T-helper 2 cell treated with Interferon-gamma antibody and Interleukin-4, amounts not matched to agents 5 μg/mL and 100 μg/mL, for 36 hours (primary cell): ENCODE results near the gene KCNAB3.
A peak's percentile ranks its signal among the peaks of the same experiment; 100 is the strongest.

Experiments
- DNase-seq: peaks from one replicate; pipeline ENCODE4 v3.0.0; 2021; ENCODE audit warnings: low spot score
- H3K27ac Mint-ChIP-seq: one replicate; pipeline ENCODE4 v1.8.0; 2021; ENCODE audit warnings: mild to moderate bottlenecking, mixed read lengths
- H3K27me3 Mint-ChIP-seq: one replicate; pipeline ENCODE4 v1.8.0; 2021; ENCODE audit warnings: low read depth, mixed read lengths
- H3K36me3 Mint-ChIP-seq: one replicate; pipeline ENCODE4 v1.8.0; 2021; ENCODE audit warnings: low read depth, mixed read lengths
- H3K4me1 Mint-ChIP-seq: one replicate; pipeline ENCODE4 v1.8.0; 2021; ENCODE audit warnings: low read depth, mixed read lengths
- H3K4me3 Mint-ChIP-seq: one replicate; pipeline ENCODE4 v1.8.0; 2022; ENCODE audit warnings: mild to moderate bottlenecking, moderate library complexity, mixed read lengths
- H3K9me3 Mint-ChIP-seq: one replicate; pipeline ENCODE4 v1.8.0; 2021; ENCODE audit warnings: mixed read lengths

Gene KCNAB3

GRCh38 chr17:7951143-7951792, 21.6 kb upstream of the KCNAB3 start:
- Mint-ChIP-seq H3K27me3 (no peaks in the 10 kb centered on the region), H3K4me1 (peaks cover 29% of the 10 kb centered on the region), H3K9me3 (no peaks in the 10 kb centered on the region), H3K4me3 (peak overlapping the region; percentile 61), H3K27ac (peak overlapping the region; percentile 95), H3K36me3 (peaks cover 41% of the 10 kb centered on the region)
- peak; percentile 42 for DNase-seq

- Mint-ChIP-seq H3K4me1 (peaks cover 29% of the 10 kb centered on the region), H3K27ac (peak overlapping the region; percentile 60), H3K27me3 (no peaks in the 10 kb centered on the region), H3K36me3 (peaks cover 45% of the 10 kb centered on the region), H3K4me3 (no peak overlapping the region), H3K9me3 (no peaks in the 10 kb centered on the region)
- DNase-seq, result no peak
These were observed 20.9 kb upstream of the KCNAB3 start for GRCh38 chr17:7950578-7950977.

- Mint-ChIP-seq H3K4me1 (peaks cover 19% of the 10 kb centered on the region), H3K27me3 (no peaks in the 10 kb centered on the region), H3K27ac (no peak overlapping the region), H3K36me3 (peaks cover 69% of the 10 kb centered on the region), H3K9me3 (no peaks in the 10 kb centered on the region), H3K4me3 (no peak overlapping the region)
- DNase-seq, result no peak
These were observed 18.0 kb upstream of the KCNAB3 start for GRCh38 chr17:7947651-7948050.

- Mint-ChIP-seq H3K36me3 (peaks cover 71% of the 10 kb centered on the region), H3K27ac (peak overlapping the region; percentile 8), H3K4me3 (no peak overlapping the region), H3K27me3 (no peaks in the 10 kb centered on the region), H3K4me1 (peaks cover 12% of the 10 kb centered on the region), H3K9me3 (no peaks in the 10 kb centered on the region)
- no peak for DNase-seq
These were observed 16.8 kb upstream of the KCNAB3 start for GRCh38 chr17:7946441-7946840.

GRCh38 chr17:7945651-7946050, 16.0 kb upstream of the KCNAB3 start:
- Mint-ChIP-seq H3K36me3 (peaks cover 72% of the 10 kb centered on the region), H3K4me3 (no peak overlapping the region), H3K27me3 (no peaks in the 10 kb centered on the region), H3K27ac (no peak overlapping the region), H3K4me1 (peaks cover 8% of the 10 kb centered on the region), H3K9me3 (no peaks in the 10 kb centered on the region)
- no peak for DNase-seq

- no peak for DNase-seq
- Mint-ChIP-seq H3K36me3 (peaks cover 70% of the 10 kb centered on the region), H3K9me3 (no peaks in the 10 kb centered on the region), H3K27me3 (no peaks in the 10 kb centered on the region), H3K27ac (no peak overlapping the region), H3K4me3 (no peak overlapping the region), H3K4me1 (peaks cover 1% of the 10 kb centered on the region)
These were observed 14.7 kb upstream of the KCNAB3 start for GRCh38 chr17:7944326-7944725.

GRCh38 chr17:7943291-7943690, 13.6 kb upstream of the KCNAB3 start:
- Mint-ChIP-seq H3K4me3 (no peak overlapping the region), H3K27ac (no peak overlapping the region), H3K36me3 (peaks cover 63% of the 10 kb centered on the region), H3K4me1 (no peaks in the 10 kb centered on the region), H3K9me3 (no peaks in the 10 kb centered on the region), H3K27me3 (no peaks in the 10 kb centered on the region)
- DNase-seq, result no peak

GRCh38 chr17:7940743-7941142, 11.1 kb upstream of the KCNAB3 start:
- Mint-ChIP-seq H3K36me3 (peaks cover 60% of the 10 kb centered on the region), H3K4me1 (peaks cover 3% of the 10 kb centered on the region), H3K9me3 (no peaks in the 10 kb centered on the region), H3K27ac (no peak overlapping the region), H3K27me3 (no peaks in the 10 kb centered on the region), H3K4me3 (no peak overlapping the region)
- no peak for DNase-seq

- Mint-ChIP-seq H3K4me1 (peaks cover 7% of the 10 kb centered on the region), H3K27me3 (no peaks in the 10 kb centered on the region), H3K36me3 (peaks cover 58% of the 10 kb centered on the region), H3K4me3 (no peak overlapping the region), H3K9me3 (no peaks in the 10 kb centered on the region), H3K27ac (peak overlapping the region; percentile 50)
- DNase-seq, result no peak
These were observed 10.4 kb upstream of the KCNAB3 start for GRCh38 chr17:7940034-7940433.

GRCh38 chr17:7935859-7936258, 6.2 kb upstream of the KCNAB3 start:
- Mint-ChIP-seq H3K4me1 (peaks cover 33% of the 10 kb centered on the region), H3K27me3 (no peaks in the 10 kb centered on the region), H3K27ac (no peak overlapping the region), H3K9me3 (no peaks in the 10 kb centered on the region), H3K4me3 (peak overlapping the region; percentile 28), H3K36me3 (peaks cover 45% of the 10 kb centered on the region)
- DNase-seq, result no peak

GRCh38 chr17:7932949-7933348, 3.3 kb upstream of the KCNAB3 start:
- DNase-seq, result peak; percentile 31
- Mint-ChIP-seq H3K36me3 (peaks cover 32% of the 10 kb centered on the region), H3K4me1 (peaks cover 37% of the 10 kb centered on the region)

GRCh38 chr17:7932483-7932891, 2.8 kb upstream of the KCNAB3 start:
- Mint-ChIP-seq H3K27me3 (no peaks in the 10 kb centered on the region), H3K4me1 (peaks cover 37% of the 10 kb centered on the region), H3K27ac (peak overlapping the region; percentile 99), H3K9me3 (no peaks in the 10 kb centered on the region), H3K36me3 (peaks cover 32% of the 10 kb centered on the region), H3K4me3 (peak overlapping the region; percentile 97)
- DNase-seq, result peak; percentile 26

More at GRCh38 chr17:7932949-7933348, 3.3 kb upstream of the KCNAB3 start:
- H3K9me3 Mint-ChIP-seq, result no peaks in the 10 kb centered on the region
- peak overlapping the region; percentile 97 for H3K4me3 Mint-ChIP-seq
- H3K27ac Mint-ChIP-seq, result peak overlapping the region; percentile 99
- no peaks in the 10 kb centered on the region for H3K27me3 Mint-ChIP-seq

GRCh38 chr17:7931709-7932482, 2.2 kb upstream of the KCNAB3 start, which contains the start of the genes CNTROB and TRAPPC1:
CNTROB (plus strand) TSS chr17:7932206; CDS start chr17:7933080, 874 bp downstream.
TRAPPC1 (minus strand) TSS chr17:7931946; CDS start chr17:7931829, 117 bp downstream.
- DNase-seq, result peak; percentile 100
- H3K36me3 Mint-ChIP-seq, result peaks cover 32% of the 10 kb centered on the region
- no peaks in the 10 kb centered on the region for H3K9me3 Mint-ChIP-seq
- no peaks in the 10 kb centered on the region for H3K27me3 Mint-ChIP-seq
- peak within 1 kb of the TSS; percentile 97 for H3K4me3 Mint-ChIP-seq
- peaks cover 37% of the 10 kb centered on the region for H3K4me1 Mint-ChIP-seq
- H3K27ac Mint-ChIP-seq, result peak within 1 kb of the TSS; percentile 99

- H3K4me3 Mint-ChIP-seq, result peak overlapping the region; percentile 97
- peak overlapping the region; percentile 99 for H3K27ac Mint-ChIP-seq
- peaks cover 34% of the 10 kb centered on the region for H3K4me1 Mint-ChIP-seq
- H3K36me3 Mint-ChIP-seq, result peaks cover 25% of the 10 kb centered on the region
- H3K9me3 Mint-ChIP-seq, result no peaks in the 10 kb centered on the region
- no peak for DNase-seq
- H3K27me3 Mint-ChIP-seq, result no peaks in the 10 kb centered on the region
These were observed 1.4 kb upstream of the KCNAB3 start for GRCh38 chr17:7930841-7931631.
